Femur (tissue), 1 donor: Measurements from ENCODE around the gene SYNPR.
"Not testable (repeated sequence)": the region's sequence is repeated elsewhere in the genome, so short reads cannot be mapped to it uniquely, and the experiment has no call there.

Experiments used
- DNase-seq: peaks from one replicate; pipeline ENCODE4 v3.0.0-alpha.2; 2017

The SYNPR gene

GRCh38 chr3:63644212-63644797 lies 366.2 kb downstream of the SYNPR start:
- no peak for DNase-seq

- DNase-seq: not testable (repeated sequence)
Measured at GRCh38 chr3:63644928-63645781, 367.0 kb downstream of the SYNPR start.

GRCh38 chr3:63652066-63652725 lies 374.1 kb downstream of the SYNPR start, which contains the start of gene SNTN:
Gene SNTN (plus strand): TSS chr3:63652675. CDS start chr3:63652688, 13 bp downstream.
- no peak for DNase-seq

- DNase-seq: no peak
Measured at GRCh38 chr3:63654211-63654610, 376.1 kb downstream of the SYNPR start.

- no peak for DNase-seq
Measured at GRCh38 chr3:63654931-63655330, 376.8 kb downstream of the SYNPR start.

GRCh38 chr3:63655519-63655918 lies 377.4 kb downstream of the SYNPR start:
- DNase-seq: no peak

GRCh38 chr3:63656786-63657185 lies 378.7 kb downstream of the SYNPR start:
- DNase-seq: no peak

GRCh38 chr3:63661242-63661641 lies 383.1 kb downstream of the SYNPR start:
- no peak for DNase-seq

GRCh38 chr3:63662011-63662410 lies 383.9 kb downstream of the SYNPR start:
- DNase-seq: no peak

- DNase-seq: no peak
Measured at GRCh38 chr3:63662500-63662899, 384.4 kb downstream of the SYNPR start.
